Effector memory CD4-positive, alpha-beta T cell (primary cell): ENCODE measurements around the gene TNF.

Experiments
- DNase-seq, 3 donors: peaks; one replicate each; pipeline ENCODE4 v3.0.0-alpha.2; 2020
- H3K27ac ChIP-seq: 2 replicates; pipeline ENCODE4 v1.7.0; 2013; ENCODE audit warnings: mild to moderate bottlenecking, low read length, moderate library complexity; ENCODE audit not compliant: insufficient read depth, poor library complexity, severe bottlenecking
- H3K27me3 ChIP-seq: replicated peaks from 2 replicates; pipeline ENCODE4 v1.7.0; 2013; ENCODE audit warnings: mild to moderate bottlenecking, low read length; ENCODE audit not compliant: insufficient read depth, control insufficient read depth, poor library complexity, severe bottlenecking
- H3K36me3 ChIP-seq: 2 replicates; pipeline ENCODE4 v1.7.0; 2013; ENCODE audit warnings: mild to moderate bottlenecking, low read length, moderate library complexity; ENCODE audit not compliant: control insufficient read depth, insufficient read depth
- H3K4me1 ChIP-seq: 2 replicates; pipeline ENCODE4 v1.7.0; 2013; ENCODE audit warnings: low read length, mild to moderate bottlenecking; ENCODE audit not compliant: control insufficient read depth, insufficient read depth, poor library complexity, severe bottlenecking
- H3K4me3 ChIP-seq: 2 replicates; pipeline ENCODE4 v1.7.0; 2013; ENCODE audit warnings: low read length, low read depth, mild to moderate bottlenecking; ENCODE audit not compliant: insufficient read depth, poor library complexity, severe bottlenecking
- H3K9me3 ChIP-seq: 2 replicates; pipeline ENCODE4 v1.7.0; 2013; ENCODE audit warnings: mild to moderate bottlenecking, low read length, moderate library complexity; ENCODE audit not compliant: control insufficient read depth

Gene TNF

DNA sequence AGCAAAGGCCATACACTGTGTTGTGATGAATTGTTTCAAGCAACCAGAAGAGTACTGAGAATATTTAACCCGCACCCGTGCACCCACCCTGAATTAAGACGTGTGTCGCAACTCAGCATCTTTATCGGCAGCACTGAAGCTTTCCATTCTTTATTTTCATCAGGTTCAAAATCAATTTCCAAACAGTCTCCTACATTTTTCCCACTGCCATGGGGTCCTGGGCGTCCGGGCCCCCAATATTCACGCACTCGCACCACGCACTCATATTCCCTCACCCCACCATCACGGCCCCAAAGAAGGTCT is 5.0 kb downstream of the TNF start:
- peaks cover 64% of the 10 kb centered on the region for H3K4me1 ChIP-seq
- no peaks in the 10 kb centered on the region for H3K27me3 ChIP-seq
- no peak for DNase-seq
- peak overlapping the region; percentile 95 for H3K27ac ChIP-seq
- no peaks in the 10 kb centered on the region for H3K9me3 ChIP-seq
- peaks cover 9% of the 10 kb centered on the region for H3K36me3 ChIP-seq
- H3K4me3 ChIP-seq: peak overlapping the region; percentile 91

DNA sequence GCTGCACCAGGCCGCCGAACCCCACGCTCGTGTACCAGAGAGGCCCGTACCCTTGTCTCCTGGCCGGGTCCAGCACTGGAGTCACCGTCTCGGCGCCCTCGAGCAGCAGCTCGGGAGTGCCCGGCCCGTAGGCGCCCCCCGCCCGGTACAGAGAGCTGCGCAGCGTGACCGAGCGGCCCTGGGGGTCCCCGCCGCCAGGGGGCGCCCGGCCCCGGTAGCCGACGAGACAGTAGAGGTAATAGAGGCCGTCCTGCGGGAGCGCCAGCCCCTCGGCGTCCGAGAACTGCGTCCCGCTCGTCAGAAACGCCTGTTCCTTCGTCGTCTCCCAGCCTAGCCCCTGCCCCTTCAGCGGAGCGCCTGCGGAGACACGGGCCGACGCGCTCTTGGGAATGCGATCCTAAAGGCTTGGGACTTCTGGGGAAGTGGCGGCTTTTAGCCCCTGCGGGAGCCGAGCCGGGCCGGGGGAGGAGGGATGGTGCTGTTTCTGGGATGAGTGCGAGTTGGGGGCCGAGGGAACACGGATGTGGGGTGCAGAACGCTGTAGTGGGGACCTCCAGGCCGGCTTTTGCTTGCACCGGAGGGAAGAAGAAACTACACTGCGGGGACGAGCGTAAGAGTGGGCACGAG is 5.6 kb downstream of the TNF start:
- peaks cover 70% of the 10 kb centered on the region for H3K4me1 ChIP-seq
- H3K36me3 ChIP-seq: peaks cover 9% of the 10 kb centered on the region
- no peaks in the 10 kb centered on the region for H3K27me3 ChIP-seq
- no peaks in the 10 kb centered on the region for H3K9me3 ChIP-seq
- peak overlapping the region; percentile 91 for H3K4me3 ChIP-seq
- H3K27ac ChIP-seq: peak overlapping the region; percentile 95
- DNase-seq: peak; percentile 74 to 83 (median 75)

DNA sequence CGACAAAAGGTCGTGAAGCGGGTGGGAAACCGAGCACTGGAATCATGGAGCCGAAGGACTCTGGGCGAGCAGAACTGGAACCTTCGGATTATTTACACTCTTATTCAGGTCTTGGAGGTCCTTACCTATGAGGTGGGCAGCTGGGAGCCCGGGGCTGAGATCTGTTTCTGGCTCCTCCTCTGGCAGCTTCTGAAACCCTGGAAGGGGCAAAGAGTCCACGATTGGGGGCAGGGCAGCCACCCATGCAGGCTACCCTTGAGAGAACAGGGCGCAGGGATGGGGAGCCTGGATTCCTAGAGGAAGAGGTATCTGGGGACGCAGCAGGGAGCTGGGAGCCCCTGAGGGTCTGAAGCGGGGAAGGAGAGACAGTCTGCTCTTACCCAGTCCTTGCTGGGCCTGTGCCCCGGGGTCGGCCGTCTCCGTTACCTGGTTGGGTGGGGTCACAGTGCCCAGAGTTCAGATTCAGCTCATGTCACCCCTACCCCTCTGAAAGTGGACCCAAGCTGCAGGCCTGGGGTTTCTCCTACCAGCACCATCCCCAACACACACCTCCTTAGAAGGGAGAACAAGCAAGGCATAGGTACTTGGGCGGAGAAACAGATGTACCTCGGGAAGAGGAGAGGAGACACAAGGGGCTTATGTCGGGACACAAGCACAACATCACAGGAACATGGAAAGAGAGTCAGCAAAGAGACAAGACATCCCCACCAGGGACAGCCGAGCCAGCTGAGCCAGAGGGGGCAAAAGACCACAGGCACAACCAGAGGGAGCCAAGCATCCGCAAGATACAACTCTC is 6.3 kb downstream of the TNF start:
- H3K4me1 ChIP-seq: peaks cover 76% of the 10 kb centered on the region
- no peaks in the 10 kb centered on the region for H3K9me3 ChIP-seq

DNA sequence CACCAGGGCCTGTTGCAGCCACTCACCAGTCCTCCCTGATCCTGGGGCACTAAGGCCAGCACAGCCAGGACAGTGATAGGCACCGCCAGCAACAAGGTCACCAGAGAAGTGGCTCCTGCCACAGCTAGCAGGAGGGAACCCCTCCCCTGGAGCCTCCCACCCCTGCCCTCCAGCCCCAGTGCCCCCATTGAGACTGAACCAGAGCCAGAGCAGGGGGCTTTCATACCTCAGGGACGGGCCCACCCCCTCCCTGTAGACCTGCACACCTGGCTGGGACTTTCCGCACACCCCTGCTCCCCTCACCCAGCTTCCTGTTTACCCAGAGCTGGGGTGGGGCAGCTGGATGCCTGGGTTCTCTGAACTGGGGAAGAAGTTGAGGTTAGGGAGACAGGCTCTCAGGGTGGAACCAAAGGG is 6.9 kb downstream of the TNF start, which contains the start of gene LTB:
TSS of gene LTB (minus strand) at position 195 of the 414 bp plus-strand sequence. CDS start at position 188, 7 bp downstream.
- peaks cover 9% of the 10 kb centered on the region for H3K36me3 ChIP-seq
- DNase-seq: peak; percentile 64 to 69 (median 66)
- peak within 1 kb of the TSS; percentile 91 for H3K4me3 ChIP-seq

More for the DNA sequence above, 6.3 kb downstream of the TNF start:
- Histone ChIP-seq H3K36me3 (peaks cover 9% of the 10 kb centered on the region), H3K27me3 (no peaks in the 10 kb centered on the region), H3K4me3 (peak overlapping the region; percentile 91), H3K27ac (peak overlapping the region; percentile 95)
- no peak for DNase-seq

DNA sequence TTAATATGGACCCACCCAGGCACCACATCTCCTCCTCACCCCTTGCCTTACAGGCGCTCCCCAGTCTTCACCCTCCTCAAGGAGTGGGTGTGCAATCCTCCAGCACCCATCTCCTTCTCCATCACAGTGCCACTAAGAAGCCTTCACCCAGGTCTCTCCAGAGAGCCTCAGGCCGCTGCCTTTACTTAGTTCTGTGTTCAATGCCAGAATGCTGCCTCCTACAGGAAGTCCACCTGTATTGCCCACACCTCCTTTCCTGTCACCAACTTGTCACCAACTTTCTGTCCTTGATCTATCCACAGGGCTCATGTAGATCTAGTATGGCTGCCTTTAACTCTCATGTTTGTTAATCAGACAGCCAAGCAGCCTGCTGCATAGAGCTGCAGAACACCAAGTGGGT is 10.1 kb downstream of the TNF start:
- no peaks in the 10 kb centered on the region for H3K9me3 ChIP-seq
- peak in 1 of 3 donors; percentile 28 for DNase-seq
- peak overlapping the region; percentile 12 for H3K4me3 ChIP-seq
- peaks cover 3% of the 10 kb centered on the region for H3K36me3 ChIP-seq
- peak overlapping the region; percentile 95 for H3K27ac ChIP-seq
- H3K4me1 ChIP-seq: peaks cover 65% of the 10 kb centered on the region
- no peaks in the 10 kb centered on the region for H3K27me3 ChIP-seq

More for the DNA sequence above, 6.9 kb downstream of the TNF start, which contains the start of gene LTB:
- Histone ChIP-seq H3K27me3 (no peaks in the 10 kb centered on the region), H3K4me1 (peaks cover 76% of the 10 kb centered on the region), H3K9me3 (no peaks in the 10 kb centered on the region), H3K27ac (peak within 1 kb of the TSS; percentile 95)

DNA sequence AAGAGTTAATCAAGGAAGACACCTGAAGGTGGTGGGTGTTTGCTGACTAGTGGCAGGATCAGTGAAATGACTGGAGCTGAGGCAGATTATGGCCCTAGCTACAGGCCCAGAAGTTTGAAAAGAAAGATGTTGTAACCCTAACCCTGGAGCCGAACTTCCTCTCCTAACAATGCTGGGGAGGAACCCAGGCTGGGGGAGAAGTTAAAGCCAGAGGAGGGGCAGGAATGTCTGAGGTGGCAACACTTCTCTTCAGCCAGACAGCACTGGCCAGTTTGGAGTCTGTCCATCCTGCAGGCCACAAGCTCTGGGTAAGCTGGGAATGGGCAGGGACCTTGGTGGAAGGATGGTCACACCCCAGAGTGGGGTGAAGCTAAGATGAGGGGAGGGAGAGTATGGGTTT is 10.6 kb downstream of the TNF start, which contains the start of gene LST1:
TSS of gene LST1 (plus strand) at position 270 of the 400 bp plus-strand sequence. CDS start 1,023 bp downstream, outside the sequence.
- DNase-seq: no peak
- peak within 1 kb of the TSS; percentile 27 for H3K4me3 ChIP-seq

DNA sequence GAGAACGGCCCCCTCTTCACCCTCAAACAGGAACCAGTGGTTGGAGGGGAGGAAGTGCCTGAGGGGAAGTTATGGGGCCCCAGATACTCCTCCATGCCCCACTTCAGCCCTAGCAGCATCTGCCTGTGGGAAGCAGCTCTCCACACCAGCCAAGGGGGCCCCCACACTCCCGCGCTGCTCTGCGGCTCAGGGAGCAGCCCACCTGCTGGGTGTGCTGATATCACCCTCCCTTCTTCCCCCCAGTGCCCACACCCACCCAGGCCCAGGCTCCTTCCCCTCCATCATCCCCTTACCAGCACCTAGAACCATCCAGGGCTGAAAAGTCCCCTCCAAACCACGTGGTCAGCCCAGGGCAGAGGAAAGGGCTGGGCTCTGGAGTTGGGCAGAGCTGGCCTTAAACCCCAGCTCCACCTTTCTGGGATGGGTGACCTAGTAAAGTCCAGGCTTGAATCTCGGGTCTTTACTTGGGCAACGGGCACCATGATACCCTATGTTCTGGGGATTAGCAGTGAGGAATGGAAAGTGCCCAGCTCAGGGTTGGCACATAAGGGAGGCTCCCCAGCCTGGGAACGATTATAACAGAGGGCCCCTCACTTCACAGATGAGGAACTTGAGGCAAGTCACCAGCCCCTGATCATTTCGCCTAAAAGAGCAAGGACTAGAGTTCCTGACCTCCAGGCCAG is 11.4 kb downstream of the TNF start:
- Histone ChIP-seq H3K4me3 (peak overlapping the region; percentile 27), H3K27me3 (no peaks in the 10 kb centered on the region), H3K27ac (peak overlapping the region; percentile 95), H3K36me3 (no peaks in the 10 kb centered on the region), H3K9me3 (no peaks in the 10 kb centered on the region), H3K4me1 (peaks cover 65% of the 10 kb centered on the region)
- no peak for DNase-seq

More for the DNA sequence above, 10.6 kb downstream of the TNF start, which contains the start of gene LST1:
- H3K36me3 ChIP-seq: no peaks in the 10 kb centered on the region
- no peaks in the 10 kb centered on the region for H3K27me3 ChIP-seq
- peaks cover 65% of the 10 kb centered on the region for H3K4me1 ChIP-seq
- H3K27ac ChIP-seq: peak within 1 kb of the TSS; percentile 95
- H3K9me3 ChIP-seq: no peaks in the 10 kb centered on the region

DNA sequence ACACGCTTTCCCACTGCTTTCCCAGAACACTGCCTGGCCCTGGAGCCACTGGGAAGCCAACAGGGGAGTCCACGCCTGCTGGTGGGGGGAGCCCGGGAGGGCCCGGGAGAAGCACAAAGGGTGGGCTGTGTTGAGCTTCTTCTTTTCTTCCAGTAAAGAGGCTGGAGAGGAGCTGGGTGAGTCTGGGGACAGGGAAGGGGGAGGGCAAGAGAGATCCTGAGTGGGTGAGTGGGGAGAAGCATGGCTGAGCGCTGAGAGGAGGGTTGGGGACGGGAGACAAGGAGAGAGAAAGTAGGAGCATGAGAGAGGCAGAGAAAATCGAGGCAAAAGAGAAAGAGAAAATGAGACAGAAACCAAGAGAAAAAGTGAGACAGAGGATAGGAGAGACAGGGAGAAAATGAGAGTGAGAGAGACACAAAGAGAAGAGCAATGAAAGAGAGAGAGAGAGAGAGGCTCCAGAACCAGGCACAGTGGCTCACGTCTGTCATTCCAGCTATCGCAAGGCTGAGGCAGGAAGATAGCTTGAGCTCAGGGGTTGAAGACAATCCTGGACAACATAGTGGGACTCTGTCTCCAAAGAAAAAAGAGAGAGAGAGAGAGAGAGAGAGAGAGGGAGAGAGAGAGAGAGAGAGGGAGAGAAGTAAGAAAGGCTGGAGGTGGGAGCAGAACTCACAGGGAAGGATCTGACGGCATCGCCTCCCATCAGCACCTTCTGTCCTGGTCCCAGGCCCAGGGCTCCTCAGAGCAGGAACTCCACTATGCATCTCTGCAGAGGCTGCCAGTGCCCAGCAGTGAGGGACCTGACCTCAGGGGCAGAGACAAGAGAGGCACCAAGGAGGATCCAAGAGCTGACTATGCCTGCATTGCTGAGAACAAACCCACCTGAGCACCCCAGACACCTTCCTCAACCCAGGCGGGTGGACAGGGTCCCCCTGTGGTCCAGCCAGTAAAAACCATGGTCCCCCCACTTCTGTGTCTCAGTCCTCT is 12.7 kb downstream of the TNF start:
- H3K27me3 ChIP-seq: no peaks in the 10 kb centered on the region
- H3K27ac ChIP-seq: peak overlapping the region; percentile 95
- H3K9me3 ChIP-seq: no peaks in the 10 kb centered on the region
- DNase-seq: no peak
- H3K4me1 ChIP-seq: peaks cover 68% of the 10 kb centered on the region
- H3K4me3 ChIP-seq: peak overlapping the region; percentile 3
- no peaks in the 10 kb centered on the region for H3K36me3 ChIP-seq
